Inflammatory macrophage treated with lipopolysaccharide for 1 hour (primary cell): ENCODE measurements around the gene CTDSPL.
A peak's percentile ranks its signal among the peaks of the same experiment; 100 is the strongest.
"Not testable (repeated sequence)": the region's sequence is repeated elsewhere in the genome, so short reads cannot be mapped to it uniquely, and the experiment has no call there.

Experiments used
- DNase-seq, 2 donors: peaks; one replicate each; pipeline ENCODE4 v3.0.0-alpha.2; 2020 to 2022

The CTDSPL gene

DNA sequence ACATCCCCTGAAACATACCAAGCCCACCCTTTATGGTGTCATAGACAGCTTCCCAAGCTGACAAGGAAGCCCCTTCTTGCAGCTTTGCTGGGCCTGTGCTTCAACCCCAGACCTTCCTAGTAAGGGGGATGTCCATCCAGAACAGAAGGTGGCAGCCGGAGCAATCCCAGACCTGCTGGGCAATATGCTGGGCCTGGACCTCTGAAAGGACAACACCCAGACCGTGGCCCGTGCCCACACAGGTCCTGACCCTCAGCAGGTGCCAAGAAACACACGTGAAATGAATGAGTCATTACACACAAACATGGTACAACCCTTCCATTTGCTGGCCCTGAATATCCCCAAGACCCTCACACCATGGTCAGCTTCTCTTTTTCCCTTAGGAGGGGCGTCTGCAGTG is 109.1 kb downstream of the CTDSPL start:
- no peak for DNase-seq

DNA sequence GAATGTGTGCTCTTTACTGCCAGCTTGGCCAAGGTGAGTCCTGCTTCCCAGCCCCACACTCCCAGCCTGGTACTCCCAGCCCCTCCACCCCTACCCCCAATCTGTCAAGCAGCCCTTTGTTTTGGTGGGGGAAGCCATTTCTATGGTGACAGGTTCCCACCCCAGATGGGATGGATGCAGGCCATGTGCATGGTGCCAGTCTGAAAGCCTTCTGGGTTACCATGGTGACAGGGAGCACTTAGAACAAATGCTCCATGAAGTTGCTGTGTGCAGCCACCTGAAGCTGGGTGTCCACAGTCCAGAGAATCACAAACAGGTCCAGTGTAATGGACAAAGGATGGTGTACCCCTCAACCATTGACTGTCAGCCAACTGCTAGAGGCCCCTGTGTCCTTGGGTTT is 109.8 kb downstream of the CTDSPL start:
- no peak for DNase-seq

DNA sequence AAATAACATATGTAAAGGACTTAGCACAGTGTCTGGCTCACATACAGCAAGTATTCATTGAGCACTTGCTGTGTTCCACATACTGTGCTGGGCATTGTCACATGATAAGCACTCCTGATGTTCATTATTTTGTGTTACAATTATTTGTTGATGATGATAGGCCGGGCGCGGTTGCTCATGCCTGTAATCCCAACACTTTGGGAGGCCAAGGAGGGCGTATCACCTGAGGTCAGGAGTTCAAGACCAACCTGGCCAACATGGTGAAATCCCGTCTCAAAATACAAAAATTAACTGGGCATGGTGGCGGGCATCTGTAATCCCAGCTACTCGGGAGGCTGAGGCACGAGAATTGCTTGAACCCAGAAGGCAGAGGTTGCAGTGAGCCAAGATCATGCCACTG is 110.4 kb downstream of the CTDSPL start:
- not testable (repeated sequence) for DNase-seq

DNA sequence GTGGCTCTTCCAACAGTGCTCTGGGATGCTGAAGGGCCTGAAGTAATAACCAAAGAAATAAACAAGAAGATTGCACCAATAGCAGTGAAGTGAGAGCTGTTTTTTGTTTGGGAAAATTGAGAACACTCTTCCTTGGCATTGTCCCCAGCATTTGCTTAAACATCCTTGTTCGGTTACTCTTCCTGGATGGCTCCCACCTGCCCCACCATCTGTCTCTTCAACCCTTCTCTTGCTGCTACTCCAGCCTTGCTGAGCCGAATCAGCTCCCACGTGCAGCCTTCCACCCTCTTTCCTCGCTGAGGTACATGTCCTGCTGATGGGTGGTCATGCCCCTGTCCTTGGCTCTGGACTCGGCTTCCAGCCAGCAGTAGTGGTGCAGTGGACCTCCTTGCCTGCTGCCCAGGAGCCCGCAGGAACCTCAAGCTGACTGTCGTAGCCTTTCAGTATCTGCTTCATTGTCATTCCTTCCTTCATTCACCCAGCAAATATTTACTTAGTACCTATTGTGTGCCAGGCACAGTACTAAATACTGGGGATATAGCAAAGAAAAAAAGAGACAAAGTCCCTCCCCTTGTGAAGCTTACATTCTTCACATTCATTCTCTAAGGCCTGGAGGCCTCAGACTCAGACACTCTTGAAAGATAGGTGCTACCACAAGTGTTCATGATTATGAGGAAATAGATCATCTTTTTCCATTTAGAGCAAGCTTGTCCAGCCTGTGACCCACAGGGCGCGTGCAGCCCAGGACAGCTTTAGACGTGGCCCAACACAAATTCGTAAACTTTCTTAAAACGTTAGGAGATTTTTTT is 111.8 kb downstream of the CTDSPL start:
- DNase-seq: no peak

DNA sequence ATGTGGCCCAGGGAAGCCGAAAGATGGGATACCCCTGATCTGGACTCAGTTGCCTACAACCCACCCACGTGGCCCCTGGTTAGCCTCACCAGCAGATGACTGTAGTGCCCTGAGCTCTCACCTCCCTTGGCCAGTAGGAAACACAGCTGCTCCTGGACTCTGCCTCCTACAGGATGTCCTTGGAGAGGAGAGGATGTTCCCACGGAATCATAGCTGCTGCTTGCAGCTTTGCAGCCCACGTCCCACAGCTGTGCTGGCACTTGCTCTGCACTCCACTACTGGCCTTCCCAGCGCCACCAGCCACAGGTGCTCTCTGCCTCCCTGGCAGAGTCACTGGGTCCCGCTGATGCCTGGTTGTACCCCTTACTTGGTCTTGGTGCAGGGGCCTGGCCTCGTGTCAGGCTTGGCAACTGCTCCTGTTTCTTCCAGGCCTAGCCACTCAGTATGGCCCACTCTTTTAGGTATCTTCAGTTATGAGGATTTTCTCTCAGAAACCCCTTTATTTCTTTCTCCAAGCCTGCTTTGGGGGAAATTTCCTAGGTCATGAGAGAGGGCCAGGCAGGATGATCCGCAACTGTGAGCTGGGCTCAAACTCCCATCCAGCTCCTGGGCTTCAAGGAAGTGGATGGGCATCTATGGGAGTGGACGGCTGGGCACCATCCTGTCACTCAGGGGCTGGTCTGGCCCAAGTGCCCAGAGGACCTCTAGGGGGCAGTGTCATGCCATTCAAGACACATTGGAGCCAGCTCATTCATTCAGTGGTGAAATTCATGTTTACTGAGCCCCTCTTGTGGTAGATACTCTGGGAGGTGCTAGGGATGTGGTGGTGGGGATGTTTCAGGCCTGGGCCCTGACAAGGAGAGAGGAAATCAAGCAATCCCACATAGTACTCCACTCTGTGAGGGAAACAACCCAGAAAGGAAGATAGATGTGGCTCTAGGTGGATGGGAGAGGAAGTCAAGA is 112.7 kb downstream of the CTDSPL start:
- peak; percentile 63 to 88 for DNase-seq

DNA sequence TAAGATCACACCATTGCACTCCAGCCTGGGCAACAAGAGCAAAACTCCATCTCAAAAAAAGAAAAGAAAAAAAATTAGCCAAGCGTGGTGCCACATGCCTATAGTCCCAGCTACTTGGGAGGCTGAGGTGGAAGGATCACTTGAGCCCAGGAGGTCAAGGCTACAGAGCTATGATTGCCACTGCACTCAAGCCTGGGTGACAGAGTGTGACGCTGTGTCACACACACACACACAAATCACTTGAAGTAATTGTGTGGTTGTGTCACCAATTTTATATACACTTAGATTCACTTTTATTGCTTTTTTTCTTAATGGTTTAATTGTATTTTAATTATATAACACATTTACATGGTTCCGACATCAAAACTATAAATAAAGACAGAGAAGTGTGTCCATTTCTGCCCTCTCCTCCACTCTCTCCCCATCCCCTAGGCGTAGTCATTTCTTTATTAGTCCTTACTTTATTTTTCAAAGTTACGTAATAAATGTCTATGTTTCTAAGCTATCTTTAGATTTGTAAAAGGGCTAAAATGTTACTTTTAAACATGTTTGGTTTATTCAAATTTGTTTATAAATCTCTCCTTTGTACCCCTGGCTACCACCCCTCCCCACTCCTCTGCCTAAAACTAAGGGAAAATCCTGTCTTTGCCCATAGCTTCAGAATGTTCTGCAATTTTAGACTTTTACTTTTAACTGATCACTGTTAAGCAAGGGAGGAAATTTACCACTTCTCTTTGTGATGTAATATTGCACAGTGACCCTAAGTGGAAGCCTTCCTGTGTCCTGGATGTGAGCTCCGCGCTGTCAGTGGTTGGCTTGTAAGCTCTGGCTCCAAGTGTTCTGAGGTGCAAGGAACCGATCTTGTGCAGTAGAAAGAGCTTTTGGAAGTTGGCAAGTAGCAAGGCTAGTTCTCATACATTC is 118.1 kb downstream of the CTDSPL start:
- DNase-seq: peak; percentile 97

DNA sequence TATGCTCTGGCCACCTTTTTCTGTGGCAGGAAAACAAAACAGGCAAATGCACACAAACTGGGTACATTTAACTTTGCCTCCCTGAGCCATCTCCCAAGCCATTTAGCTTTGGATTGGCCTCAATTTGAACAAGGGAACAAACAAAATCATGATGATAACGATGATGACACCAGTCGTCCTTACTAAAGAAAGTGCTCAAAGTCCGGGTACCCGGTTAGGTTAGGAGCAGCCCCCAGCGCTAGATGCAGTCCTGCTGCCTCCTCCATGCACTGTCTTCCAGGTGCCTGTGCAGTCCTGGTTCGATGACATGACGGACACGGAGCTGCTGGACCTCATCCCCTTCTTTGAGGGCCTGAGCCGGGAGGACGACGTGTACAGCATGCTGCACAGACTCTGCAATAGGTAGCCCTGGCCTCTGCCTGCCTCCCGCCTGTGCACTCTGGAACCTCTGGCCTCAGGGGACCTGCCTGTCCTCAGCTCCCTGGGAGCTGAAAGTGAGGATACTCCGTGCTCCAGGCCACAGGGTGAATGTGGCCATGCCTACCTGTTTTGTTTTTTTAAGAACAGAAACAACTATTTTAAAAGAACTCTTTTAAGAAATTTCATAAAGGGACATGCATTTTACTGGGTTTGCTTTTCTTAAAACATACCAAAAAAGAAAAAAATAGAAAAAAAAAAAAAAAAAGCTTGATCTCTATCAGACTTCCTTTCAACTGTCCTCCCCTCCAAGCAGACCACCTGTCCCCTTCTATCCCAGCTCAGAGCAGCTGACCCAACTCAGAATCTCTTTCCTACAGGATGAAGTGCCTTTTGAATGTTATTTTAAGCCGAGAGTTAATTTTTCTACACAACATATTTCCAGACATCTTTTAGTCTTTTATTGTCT is 119.0 kb downstream of the CTDSPL start:
- DNase-seq: no peak

DNA sequence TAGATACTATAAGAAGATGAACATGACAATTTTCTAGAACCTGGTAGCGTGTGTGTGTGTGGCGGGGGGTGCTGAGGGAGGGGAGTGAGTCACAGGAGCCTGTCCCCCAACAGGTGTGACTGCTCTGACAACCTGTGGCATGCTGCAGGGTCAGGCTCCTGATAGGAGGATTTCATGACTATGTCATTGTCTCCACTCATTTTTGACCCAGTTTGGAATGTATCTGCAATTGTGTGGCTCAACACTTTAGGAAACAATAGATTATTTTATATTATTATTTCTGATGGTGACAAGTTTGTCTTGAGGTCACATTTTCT is 119.6 kb downstream of the CTDSPL start:
- no peak for DNase-seq

DNA sequence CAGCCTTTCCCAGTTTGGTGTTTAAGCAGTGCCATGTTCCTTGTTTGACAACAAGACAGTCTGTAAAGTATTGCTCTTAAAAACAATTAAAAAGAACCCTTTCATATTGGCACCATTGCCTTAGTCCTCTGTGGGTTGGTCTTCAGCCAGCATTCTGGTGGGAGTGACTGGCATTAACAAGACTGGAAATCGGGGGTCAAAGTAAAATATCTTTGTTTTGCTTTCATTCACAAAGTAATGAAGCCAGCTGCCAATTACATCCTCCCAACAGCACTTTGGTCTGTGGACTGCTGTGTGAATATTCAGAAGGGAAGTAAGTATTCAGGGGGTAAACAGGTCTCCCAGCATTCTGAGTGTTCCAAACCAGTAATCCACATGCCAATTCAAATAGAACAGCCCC is 120.7 kb downstream of the CTDSPL start:
- no peak for DNase-seq

DNA sequence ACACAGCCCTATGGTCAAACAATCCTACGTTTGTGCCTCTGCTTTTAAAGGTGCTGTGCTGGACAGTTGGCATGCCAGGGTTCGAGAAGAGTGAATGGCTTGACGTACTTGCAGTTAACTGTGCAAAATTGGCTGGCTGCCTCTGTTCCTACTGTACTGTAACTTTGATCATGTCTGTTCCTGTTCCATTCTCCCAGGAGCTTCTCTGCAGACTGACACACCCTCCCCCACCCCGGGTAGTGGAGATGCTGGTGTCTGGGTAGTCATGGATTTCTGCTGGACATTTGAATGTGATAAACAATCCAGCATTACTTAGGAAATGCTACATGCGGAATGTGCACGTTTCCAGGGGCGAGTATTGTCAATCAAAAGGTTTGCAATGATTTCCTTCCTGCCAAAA is 122.4 kb downstream of the CTDSPL start:
- no peak for DNase-seq

DNA sequence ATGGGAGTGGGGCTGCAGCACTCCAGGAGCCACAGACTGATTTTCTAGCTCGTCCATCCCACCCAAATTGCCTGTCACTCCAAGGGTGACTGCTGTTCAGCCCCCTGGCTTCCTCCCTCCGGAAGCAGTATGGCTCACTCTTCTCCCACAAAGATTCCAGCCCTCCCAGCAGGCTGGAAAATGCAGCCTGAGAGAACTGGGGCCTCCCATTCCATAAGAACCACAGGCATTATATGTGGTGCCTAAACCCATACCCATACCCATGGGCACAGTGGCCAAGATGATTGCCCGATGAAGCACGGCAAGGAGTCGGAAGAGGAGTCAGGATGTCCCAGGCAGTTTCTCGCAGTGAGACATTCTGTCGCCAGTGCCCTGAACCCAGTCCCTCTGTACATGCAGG is 122.9 kb downstream of the CTDSPL start:
- DNase-seq: no peak

DNA sequence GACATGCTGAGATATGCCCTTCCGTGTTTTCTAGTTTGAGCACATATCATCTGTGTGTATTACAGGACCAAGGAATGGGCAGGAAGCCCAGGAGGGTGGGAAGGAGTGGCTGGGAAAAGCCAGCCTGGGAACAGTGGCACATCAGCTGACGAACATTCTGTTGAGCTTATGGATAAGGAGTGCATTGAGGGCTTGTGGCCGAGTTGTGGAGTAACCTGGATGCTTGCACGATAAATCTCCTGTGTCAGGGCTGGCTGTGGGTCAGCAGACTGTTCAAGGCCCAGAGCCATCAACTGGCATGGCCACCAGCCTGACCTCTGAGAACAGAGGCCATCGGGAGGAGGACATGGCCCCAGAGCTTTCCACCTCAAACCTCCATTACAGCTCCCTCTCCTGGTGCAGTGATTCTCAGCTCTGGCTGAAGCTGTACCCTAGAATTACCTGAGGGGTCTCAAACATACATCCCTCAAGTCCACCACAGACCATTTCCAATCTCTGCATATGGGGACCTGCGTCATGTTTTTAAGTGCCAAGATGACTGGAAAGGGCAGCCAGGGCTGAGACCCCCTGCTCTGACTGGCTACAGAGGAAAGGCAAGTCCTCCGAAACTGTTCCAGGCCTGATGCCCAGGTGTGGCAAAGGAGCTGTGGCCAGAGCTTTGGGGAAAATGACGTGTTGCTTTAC is 124.1 kb downstream of the CTDSPL start:
- no peak for DNase-seq

DNA sequence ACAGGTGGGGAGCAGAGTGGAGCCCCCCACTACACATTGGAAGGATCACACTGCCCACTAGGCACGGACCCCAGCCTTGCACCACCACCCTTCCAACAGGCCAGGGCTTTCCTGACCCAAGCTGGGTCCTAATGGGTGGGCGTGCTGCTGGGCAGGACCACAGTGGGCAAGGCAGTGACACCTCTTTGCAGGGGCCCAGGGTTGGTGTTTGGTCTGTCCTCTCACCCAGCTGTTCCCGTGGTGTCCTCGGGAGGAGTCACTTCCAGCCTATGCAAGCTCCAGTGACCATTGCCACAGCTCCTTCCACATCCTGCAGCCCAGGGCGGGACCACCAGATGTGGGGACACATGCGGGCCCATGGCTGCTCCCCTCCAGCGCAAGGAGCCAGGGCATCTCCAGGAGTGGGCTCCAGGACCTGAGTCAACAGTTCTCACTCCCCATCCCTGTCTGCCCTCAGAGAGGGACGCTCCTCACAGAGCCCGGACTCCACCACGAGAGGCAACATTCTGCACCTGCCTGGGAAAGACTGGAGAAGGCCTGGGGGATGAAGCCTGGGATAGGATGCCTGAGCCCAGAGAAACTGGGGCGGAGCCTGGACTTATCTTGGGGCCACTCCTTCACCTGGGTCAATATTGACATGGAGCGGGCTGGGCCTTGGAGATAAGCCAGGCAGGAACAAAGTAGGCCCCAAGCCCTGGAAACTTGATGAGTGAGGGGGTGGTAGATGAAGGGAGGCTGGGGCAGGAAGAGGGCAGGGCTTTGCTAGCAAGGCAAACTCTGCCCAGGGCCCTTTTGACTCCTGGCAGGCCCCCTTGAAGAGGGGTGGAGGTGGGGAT is 125.0 kb downstream of the CTDSPL start:
- DNase-seq: no peak

DNA sequence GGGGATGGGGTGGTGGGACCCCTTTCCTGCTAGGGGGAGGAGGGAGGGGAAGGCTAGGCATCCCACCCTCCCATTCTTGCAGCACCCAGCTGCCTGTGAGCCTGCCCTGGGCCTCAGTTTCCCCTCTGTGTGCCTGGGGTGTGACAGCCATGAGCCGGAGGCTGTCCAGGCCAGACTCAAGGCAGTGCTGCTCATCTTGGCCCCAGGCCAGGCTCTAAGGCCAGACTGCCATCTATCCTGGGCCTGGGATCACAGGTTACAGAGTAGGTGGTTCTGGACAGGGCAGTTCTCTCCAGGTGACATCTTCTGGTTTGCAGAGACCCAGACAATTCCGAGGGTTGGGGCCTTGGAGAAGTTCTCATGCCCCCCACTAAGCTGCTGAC is 125.6 kb downstream of the CTDSPL start:
- no peak for DNase-seq

DNA sequence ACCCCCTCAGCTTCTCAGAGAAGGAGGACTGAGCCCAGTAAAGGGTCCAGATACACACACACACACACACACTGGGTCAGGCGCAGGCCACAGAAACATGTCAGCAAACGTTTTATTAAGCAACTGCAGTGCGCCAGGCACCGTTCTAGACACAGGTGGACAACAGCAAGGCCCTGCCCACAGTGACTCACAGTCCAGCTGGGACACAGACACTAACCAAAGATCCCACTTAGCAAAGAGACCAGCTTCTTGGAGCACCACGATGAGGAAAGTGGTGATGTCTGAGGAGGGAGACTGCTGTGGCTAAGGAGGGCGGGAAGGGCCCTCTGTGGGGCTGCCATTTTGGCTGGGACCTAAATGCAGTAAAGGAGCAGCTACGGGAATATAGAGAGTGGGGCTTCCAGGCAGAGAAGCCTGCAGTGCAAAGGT is 126.1 kb downstream of the CTDSPL start:
- DNase-seq: no peak

DNA sequence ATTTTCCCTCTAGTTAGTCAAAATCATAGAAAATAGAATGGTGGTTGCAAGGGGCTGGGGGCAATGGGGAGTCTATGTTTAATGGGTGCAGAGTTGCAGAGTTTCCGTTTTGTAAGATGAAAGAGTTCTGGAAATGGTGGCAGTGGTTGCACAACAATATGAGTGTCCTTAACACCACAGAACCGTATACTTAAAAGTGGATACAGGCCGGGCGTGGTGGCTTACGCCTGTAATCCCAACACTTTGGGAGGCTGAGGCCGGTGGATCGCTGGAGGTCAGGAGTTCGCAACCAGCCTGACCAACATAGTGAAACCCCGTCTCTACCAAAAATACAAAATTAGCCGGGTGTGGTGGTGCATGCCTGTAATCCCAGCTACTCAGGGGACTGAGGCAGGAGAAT is 126.7 kb downstream of the CTDSPL start:
- DNase-seq: not testable (repeated sequence)

DNA sequence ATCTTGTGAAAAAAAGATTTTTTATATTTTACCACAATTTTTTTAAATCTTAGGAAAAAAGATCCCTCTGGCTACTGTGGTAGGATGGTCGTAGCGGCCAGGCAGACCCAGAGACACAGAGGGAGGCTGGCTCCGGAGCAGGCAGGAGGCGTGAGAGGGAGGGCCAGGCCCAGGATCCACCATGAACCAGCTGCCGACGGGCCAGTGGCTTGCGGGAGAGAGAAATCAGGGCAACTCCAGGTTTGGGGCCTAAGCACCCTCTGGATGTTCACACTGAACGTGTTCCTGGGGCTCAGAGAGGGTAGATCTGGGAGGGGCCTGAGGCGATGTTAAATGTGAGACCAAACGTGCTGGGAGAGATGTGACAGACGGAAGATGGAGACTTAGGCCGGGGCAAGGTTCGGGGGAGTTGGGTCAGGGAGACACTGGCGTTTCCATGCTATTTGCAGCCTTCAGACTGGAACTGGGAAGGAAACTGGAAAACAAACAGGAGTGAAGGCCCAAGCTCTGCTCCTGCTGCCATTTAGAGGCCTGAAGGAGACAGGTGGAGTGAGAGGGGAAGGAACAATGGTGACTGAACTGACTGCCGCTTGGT is 127.3 kb downstream of the CTDSPL start:
- DNase-seq: no peak

DNA sequence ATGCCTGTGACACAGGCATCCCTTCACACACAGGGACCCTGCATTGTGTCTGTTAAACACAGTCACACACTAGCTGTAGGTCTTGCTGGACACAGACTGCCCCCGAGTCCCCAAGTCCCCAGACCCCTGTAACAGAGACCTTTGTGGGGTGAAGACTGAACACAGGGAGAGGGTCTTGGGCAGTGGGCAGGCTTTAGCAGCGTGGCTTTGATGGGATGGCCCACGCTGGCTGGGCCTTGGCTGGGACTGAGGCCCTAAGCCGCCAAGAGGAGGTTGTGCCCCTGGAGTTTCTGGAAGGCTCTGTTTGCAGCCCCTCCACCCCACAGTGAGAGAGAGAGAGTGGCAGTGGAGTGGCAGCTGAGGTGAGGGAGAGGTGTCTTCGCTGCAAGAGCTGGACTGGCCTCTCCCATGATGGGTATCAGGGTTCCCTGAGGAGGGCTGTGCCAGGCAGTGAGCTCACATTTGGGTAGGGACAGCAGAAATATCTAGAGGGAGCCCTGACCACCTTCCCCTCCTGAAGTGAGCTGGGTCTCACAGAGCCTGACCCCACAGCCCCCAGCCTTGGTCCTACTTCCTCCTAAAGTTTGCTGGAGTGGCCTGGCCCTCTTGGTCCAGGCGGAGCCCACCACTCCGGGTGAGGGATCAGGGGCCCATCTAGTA is 128.3 kb downstream of the CTDSPL start:
- no peak for DNase-seq

DNA sequence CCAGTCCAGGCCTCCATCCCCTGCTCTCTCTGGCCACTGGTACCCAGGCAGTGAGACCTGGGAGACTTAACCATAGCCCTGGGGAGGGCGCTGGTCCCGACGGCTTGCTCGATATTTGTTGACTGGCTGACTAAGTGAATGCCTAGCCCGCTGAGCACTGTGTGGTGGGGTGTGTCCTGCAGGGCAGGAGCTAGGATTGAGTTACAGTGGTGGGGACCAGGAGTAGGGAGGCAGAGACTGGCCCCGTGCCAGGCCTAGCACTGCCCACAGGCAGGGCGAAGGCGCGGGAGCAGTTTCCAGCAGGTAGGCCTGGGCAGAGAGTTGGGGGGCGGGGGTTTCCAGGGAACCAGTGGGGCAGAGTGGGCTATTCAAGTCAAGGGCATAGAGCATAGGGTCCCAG is 128.8 kb downstream of the CTDSPL start, which contains the start of gene VILL:
Gene VILL (plus strand): TSS at position 260 of the 400 bp plus-strand sequence. CDS start 2,887 bp downstream, outside the sequence.
- DNase-seq: no peak
